Measurements from ENCODE around the gene KANSL3. TPM values are rescaled to one million over a fixed set of nuclear protein-coding genes. Genes with fewer than 3 reads are reported as not detected.
"Not testable (repeated sequence)": the region's sequence is repeated elsewhere in the genome, so short reads cannot be mapped to it uniquely, and the experiment has no call there.

Gene KANSL3
- total and polyA plus RNA-seq, 4 experiments from 2014 or later, result 13.3 to 69.7 (median 40.2) TPM

- Mint-ChIP-seq H3K9me3 (no peaks in the 10 kb centered on the region), H3K36me3 (no peaks in the 10 kb centered on the region), H3K4me1 (no peaks in the 10 kb centered on the region), H3K27me3 (peaks cover 5 to 9% of the 10 kb centered on the region in 2 donors), H3K27ac (no peak overlapping the region), H3K4me3 (no peak overlapping the region)
- H3K4me3 ChIP-seq (ENCODE audit: low read length in 2 of 2), result no peak overlapping the region
- CTCF ChIA-PET (ENCODE audit: partially characterized antibody), result no interaction called here
- H3K27ac ChIP-seq (ENCODE audit: low read depth, low read length), result no peak overlapping the region
- no peak for DNase-seq
- H3K4me1 ChIP-seq (ENCODE audit: insufficient read depth, low read length), result no peaks in the 10 kb centered on the region
- POLR2A ChIA-PET (ENCODE audit: partially characterized antibody), result no interaction called here
- no peaks in the 10 kb centered on the region for H3K36me3 ChIP-seq (ENCODE audit: insufficient read depth, low read length)
- H3K27me3 ChIP-seq (ENCODE audit: insufficient read depth, low read length), result no peaks in the 10 kb centered on the region
- no peaks in the 10 kb centered on the region for H3K9me3 ChIP-seq (ENCODE audit: control insufficient read depth in 1 of 2, low read length in 2 of 2)
- intact Hi-C loops (cut with micrococcal nuclease), result no loop called here
These were observed 43.4 kb upstream of the KANSL3 start for GRCh38 chr2:96681540-96681939.

GRCh38 chr2:96680561-96681141 is 42.5 kb upstream of the KANSL3 start:
- Mint-ChIP-seq H3K36me3 (no peaks in the 10 kb centered on the region), H3K9me3 (no peaks in the 10 kb centered on the region), H3K27me3 (peaks cover 5 to 9% of the 10 kb centered on the region in 2 donors), H3K4me3 (no peak overlapping the region), H3K4me1 (no peaks in the 10 kb centered on the region), H3K27ac (no peak overlapping the region)
- intact Hi-C loops (cut with micrococcal nuclease), result no loop called here
- Histone ChIP-seq H3K4me1 (ENCODE audit: insufficient read depth, low read length) (no peaks in the 10 kb centered on the region), H3K36me3 (ENCODE audit: insufficient read depth, low read length) (no peaks in the 10 kb centered on the region), H3K27me3 (ENCODE audit: insufficient read depth, low read length) (no peaks in the 10 kb centered on the region), H3K27ac (ENCODE audit: low read depth, low read length) (no peak overlapping the region), H3K9me3 (ENCODE audit: control insufficient read depth in 1 of 2, low read length in 2 of 2) (no peaks in the 10 kb centered on the region), H3K4me3 (ENCODE audit: low read length in 2 of 2) (no peak overlapping the region)
- DNase-seq, result no peak
- POLR2A ChIA-PET (ENCODE audit: partially characterized antibody), result no interaction called here
- CTCF ChIA-PET (ENCODE audit: partially characterized antibody), result no interaction called here

- no peaks in the 10 kb centered on the region for H3K4me1 ChIP-seq (ENCODE audit: insufficient read depth, low read length)
- ChIA-PET POLR2A (ENCODE audit: partially characterized antibody) (no interaction called here), CTCF (ENCODE audit: partially characterized antibody) (no interaction called here)
- intact Hi-C loops (cut with micrococcal nuclease), result no loop called here
- Mint-ChIP-seq H3K36me3 (no peaks in the 10 kb centered on the region), H3K27me3 (peaks cover 5 to 9% of the 10 kb centered on the region in 2 donors), H3K27ac (peak overlapping the region in 1 of 7 donors; percentile 0), H3K4me1 (no peaks in the 10 kb centered on the region), H3K4me3 (no peak overlapping the region), H3K9me3 (no peaks in the 10 kb centered on the region)
- no peak for DNase-seq
- H3K27me3 ChIP-seq (ENCODE audit: insufficient read depth, low read length), result no peaks in the 10 kb centered on the region
- no peaks in the 10 kb centered on the region for H3K9me3 ChIP-seq (ENCODE audit: control insufficient read depth in 1 of 2, low read length in 2 of 2)
- H3K27ac ChIP-seq (ENCODE audit: low read depth, low read length), result no peak overlapping the region
- H3K36me3 ChIP-seq (ENCODE audit: insufficient read depth, low read length), result no peaks in the 10 kb centered on the region
- H3K4me3 ChIP-seq (ENCODE audit: low read length in 2 of 2), result no peak overlapping the region
These were observed 41.7 kb upstream of the KANSL3 start for GRCh38 chr2:96679848-96680247.

GRCh38 chr2:96669539-96670215 is 31.6 kb upstream of the KANSL3 start:
- no peak for DNase-seq
- Mint-ChIP-seq H3K27me3 (no peaks in the 10 kb centered on the region), H3K36me3 (no peaks in the 10 kb centered on the region), H3K4me1 (peaks cover 0 to 4% (median under 1%) of the 10 kb centered on the region in 4 donors), H3K27ac (no peak overlapping the region), H3K4me3 (no peak overlapping the region), H3K9me3 (peaks cover 0 to 2% (median 0%) of the 10 kb centered on the region in 8 donors)
- Histone ChIP-seq H3K9me3 (ENCODE audit: control insufficient read depth in 1 of 2, low read length in 2 of 2) (no peaks in the 10 kb centered on the region), H3K4me3 (ENCODE audit: low read length in 2 of 2) (no peak overlapping the region), H3K27me3 (ENCODE audit: insufficient read depth, low read length) (no peaks in the 10 kb centered on the region), H3K4me1 (ENCODE audit: insufficient read depth, low read length) (no peaks in the 10 kb centered on the region), H3K27ac (ENCODE audit: low read depth, low read length) (no peak overlapping the region), H3K36me3 (ENCODE audit: insufficient read depth, low read length) (no peaks in the 10 kb centered on the region)
- intact Hi-C loops (cut with micrococcal nuclease), result no loop called here
- CTCF ChIA-PET (ENCODE audit: partially characterized antibody), result no interaction called here
- POLR2A ChIA-PET (ENCODE audit: partially characterized antibody), result no interaction called here

GRCh38 chr2:96668771-96669170 is 30.7 kb upstream of the KANSL3 start:
- Mint-ChIP-seq H3K4me3 (no peak overlapping the region), H3K4me1 (peaks cover 0 to 4% (median under 1%) of the 10 kb centered on the region in 4 donors), H3K27ac (no peak overlapping the region), H3K36me3 (no peaks in the 10 kb centered on the region), H3K27me3 (peaks cover 0 to 2% of the 10 kb centered on the region in 2 donors), H3K9me3 (peaks cover 0 to 2% (median 0%) of the 10 kb centered on the region in 8 donors)
- DNase-seq, result no peak
- intact Hi-C loops (cut with micrococcal nuclease), result no loop called here
- ChIA-PET CTCF (ENCODE audit: partially characterized antibody) (no interaction called here), POLR2A (ENCODE audit: partially characterized antibody) (no interaction called here)
- Histone ChIP-seq H3K4me3 (ENCODE audit: low read length in 2 of 2) (no peak overlapping the region), H3K9me3 (ENCODE audit: control insufficient read depth in 1 of 2, low read length in 2 of 2) (no peaks in the 10 kb centered on the region), H3K36me3 (ENCODE audit: insufficient read depth, low read length) (no peaks in the 10 kb centered on the region), H3K27ac (ENCODE audit: low read depth, low read length) (no peak overlapping the region), H3K4me1 (ENCODE audit: insufficient read depth, low read length) (no peaks in the 10 kb centered on the region), H3K27me3 (ENCODE audit: insufficient read depth, low read length) (no peaks in the 10 kb centered on the region)

GRCh38 chr2:96665717-96666116 is 27.6 kb upstream of the KANSL3 start:
- H3K36me3 ChIP-seq (ENCODE audit: insufficient read depth, low read length); H3K9me3 ChIP-seq (ENCODE audit: control insufficient read depth in 1 of 2, low read length in 2 of 2); H3K4me3 Mint-ChIP-seq; CTCF ChIA-PET (ENCODE audit: partially characterized antibody); H3K27ac ChIP-seq (ENCODE audit: low read depth, low read length); H3K27me3 ChIP-seq (ENCODE audit: insufficient read depth, low read length); DNase-seq; H3K27me3 Mint-ChIP-seq; H3K4me1 ChIP-seq (ENCODE audit: insufficient read depth, low read length); H3K4me3 ChIP-seq (ENCODE audit: low read length in 2 of 2); H3K4me1 Mint-ChIP-seq; POLR2A ChIA-PET (ENCODE audit: partially characterized antibody); H3K36me3 Mint-ChIP-seq; H3K9me3 Mint-ChIP-seq; intact Hi-C loops (cut with micrococcal nuclease): not testable (repeated sequence)
- H3K27ac Mint-ChIP-seq, result peak overlapping the region in 1 of 7 donors; percentile 46

GRCh38 chr2:96665083-96665569 is 27.0 kb upstream of the KANSL3 start:
- peaks cover 0 to 2% (median 0%) of the 10 kb centered on the region in 8 donors for H3K9me3 Mint-ChIP-seq
- POLR2A ChIA-PET (ENCODE audit: partially characterized antibody), result no interaction called here
- intact Hi-C loops (cut with micrococcal nuclease), result no loop called here
- H3K27me3 Mint-ChIP-seq, result peaks cover 0 to 3% of the 10 kb centered on the region in 2 donors
- Histone ChIP-seq H3K4me1 (ENCODE audit: insufficient read depth, low read length) (no peaks in the 10 kb centered on the region), H3K36me3 (ENCODE audit: insufficient read depth, low read length) (no peaks in the 10 kb centered on the region), H3K27me3 (ENCODE audit: insufficient read depth, low read length) (no peaks in the 10 kb centered on the region), H3K4me3 (ENCODE audit: low read length in 2 of 2) (no peak overlapping the region), H3K27ac (ENCODE audit: low read depth, low read length) (no peak overlapping the region), H3K9me3 (ENCODE audit: control insufficient read depth in 1 of 2, low read length in 2 of 2) (no peaks in the 10 kb centered on the region)
- no peak overlapping the region for H3K4me3 Mint-ChIP-seq
- CTCF ChIA-PET (ENCODE audit: partially characterized antibody), result no interaction called here
- no peaks in the 10 kb centered on the region for H3K4me1 Mint-ChIP-seq
- no peaks in the 10 kb centered on the region for H3K36me3 Mint-ChIP-seq
- DNase-seq, result no peak
- peak overlapping the region in 2 of 7 donors; percentile 42 to 52 for H3K27ac Mint-ChIP-seq

Data from CD4-positive, alpha-beta memory T cell (primary cell).